HepG2 (cell line): ENCODE data around the gene LTA4H. TPM values are rescaled to one million over a fixed set of nuclear protein-coding genes. Genes with fewer than 3 reads are reported as not detected.

ENCODE experiments used
- BCL6 ChIP-seq: IDR thresholded peaks from 2 replicates; pipeline ENCODE4 v1.6.1; 2016; ENCODE audit warnings: missing genetic modification reagents, missing compliant biosample characterization
- BHLHE40 ChIP-seq: IDR thresholded peaks from 2 replicates; pipeline ENCODE4 v1.6.1; 2011; ENCODE audit warnings: low read length, improper control_type of control experiment
- FOXP1 ChIP-seq, 2 experiments: fragments of 450-650 bp in 1 of 2; IDR thresholded peaks; 2 replicates each; pipeline ENCODE4 v1.6.1; 2017 to 2018; ENCODE audit warnings: antibody characterized with exemption in 1 of 2
- HHEX ChIP-seq: IDR thresholded peaks from 2 replicates; pipeline ENCODE4 v1.6.1; 2016; ENCODE audit warnings: control low read depth
- KAT8 ChIP-seq: IDR thresholded peaks from 2 replicates; pipeline ENCODE4 v1.6.1; 2016; ENCODE audit warnings: missing genetic modification reagents, missing compliant biosample characterization
- KMT2B ChIP-seq: IDR thresholded peaks from 2 replicates; pipeline ENCODE4 v1.6.1; 2016; ENCODE audit warnings: missing genetic modification reagents, missing compliant biosample characterization
- MEF2D ChIP-seq: sonication (generic); formaldehyde crosslinking; IDR thresholded peaks from 2 replicates; pipeline ENCODE4 v1.5.1; 2020; ENCODE audit warnings: mild to moderate bottlenecking, missing genetic modification reagents
- MTA1 ChIP-seq: sonication (generic); formaldehyde crosslinking; IDR thresholded peaks from 2 replicates; pipeline ENCODE4 v1.4.0; 2020; ENCODE audit warnings: missing genetic modification reagents, mild to moderate bottlenecking, borderline replicate concordance
- NR2C2 ChIP-seq: sonication (generic); formaldehyde crosslinking; IDR thresholded peaks from 2 replicates; pipeline ENCODE4 v1.4.0; 2020; ENCODE audit warnings: missing genetic modification reagents, mild to moderate bottlenecking, moderate library complexity, borderline replicate concordance
- PHB2 ChIP-seq: fragments of 450-650 bp; IDR thresholded peaks from 2 replicates; pipeline ENCODE4 v1.6.1; 2018; ENCODE audit not compliant: partially characterized antibody
- SMAD3 ChIP-seq: sonication (generic); formaldehyde crosslinking; IDR thresholded peaks from 2 replicates; pipeline ENCODE4 v1.4.0; 2020; ENCODE audit warnings: missing genetic modification reagents
- SMARCE1 ChIP-seq: fragments of 450-650 bp; IDR thresholded peaks from 2 replicates; pipeline ENCODE4 v1.6.1; 2017; ENCODE audit warnings: borderline replicate concordance
- TBX3 ChIP-seq: fragments of 450-650 bp; IDR thresholded peaks from 2 replicates; pipeline ENCODE4 v1.6.1; 2017; ENCODE audit warnings: antibody characterized with exemption, mild to moderate bottlenecking, inconsistent platforms, borderline replicate concordance
- TMF1 ChIP-seq: sonication (generic); formaldehyde crosslinking; IDR thresholded peaks from 2 replicates; pipeline ENCODE4 v1.8.1; 2022; ENCODE audit warnings: low read depth, missing genetic modification reagents
- TOPORS ChIP-seq: sonication (generic); formaldehyde crosslinking; IDR thresholded peaks from 2 replicates; pipeline ENCODE4 v1.8.0; 2023; ENCODE audit warnings: mild to moderate bottlenecking, missing genetic modification reagents
- ZNF468 ChIP-seq: sonication (generic); formaldehyde crosslinking; IDR thresholded peaks from 2 replicates; pipeline ENCODE4 v1.8.0; 2022; ENCODE audit warnings: mild to moderate bottlenecking, moderate library complexity, missing genetic modification reagents
- ZNF652 ChIP-seq: IDR thresholded peaks from 2 replicates; pipeline ENCODE4 v1.6.1; 2016; ENCODE audit warnings: low read depth, borderline replicate concordance
- ZNF792 ChIP-seq: IDR thresholded peaks from 2 replicates; pipeline ENCODE4 v1.6.1; 2016
- ZNF850 ChIP-seq: sonication (generic); formaldehyde crosslinking; conservative IDR thresholded peaks from 2 replicates; pipeline ENCODE4 v1.9.0; 2021; ENCODE audit warnings: mild to moderate bottlenecking, missing genetic modification reagents
- ZSCAN29 ChIP-seq: sonication (generic); formaldehyde crosslinking; conservative IDR thresholded peaks from 2 replicates; pipeline ENCODE4 v1.4.0; 2020; ENCODE audit warnings: mild to moderate bottlenecking, missing genetic modification reagents
- polyA plus RNA-seq, 8 experiments: library from polyadenylated mRNA; depleted of rRNA in 3 of 8; stranded (reverse) in 7 of 8; unstranded in 1 of 8; fragments of >200 nt; fragmentation: Illumina TruSeq in 4 of 8; extraction: Trizol in 4 of 8; gene quantifications; 2 replicates each; pipeline versions ENCODE4 v1.2.1 to v1.2.3, GENCODE V29; 2011 to 2016; ENCODE audit warnings: low read depth in 4 of 8, missing spikeins in 1 of 8, mixed read lengths in 1 of 8; ENCODE audit not compliant: insufficient read depth in 1 of 8
- total RNA-seq, 5 experiments: library from RNA; depleted of rRNA; stranded (reverse); fragments of >200 nt; fragmentation: Illumina TruSeq; extraction: Trizol; gene quantifications; 2 replicates each; pipeline ENCODE4 v1.2.3, GENCODE V29; 2016; ENCODE audit warnings: low read depth in 1 of 5
- TF ChIP-seq, protein P1 (sequence below): IDR thresholded peaks from 2 replicates; pipeline ENCODE4 v1.6.1; 2012; ENCODE audit warnings: low read depth, low read length, improper control_type of control experiment
- TF ChIP-seq, protein P2 (sequence below): sonication (generic); formaldehyde crosslinking; IDR thresholded peaks from 2 replicates; pipeline ENCODE4 v1.8.1; 2023; ENCODE audit warnings: mild to moderate bottlenecking, moderate library complexity, missing genetic modification reagents
- TF ChIP-seq, protein P3 (sequence below), 2 experiments: sonication (generic) in 1 of 2; formaldehyde crosslinking in 1 of 2; IDR thresholded peaks; 2 replicates each; pipeline versions ENCODE4 v1.4.0 to v1.6.1; 2018 to 2020; ENCODE audit warnings: missing genetic modification reagents in 2 of 2, borderline replicate concordance in 1 of 2, low read depth in 1 of 2, mild to moderate bottlenecking in 1 of 2, missing biosample characterization in 1 of 2
- TF ChIP-seq, protein P4 (sequence below): IDR thresholded peaks from 2 replicates; pipeline ENCODE4 v1.6.1; 2016; ENCODE audit warnings: low read depth, control low read depth
- TF ChIP-seq, protein P5 (sequence below): sonication (generic); formaldehyde crosslinking; IDR thresholded peaks from 2 replicates; pipeline ENCODE4 v1.8.0; 2022; ENCODE audit warnings: mild to moderate bottlenecking, missing genetic modification reagents

LTA4H gene
- total and polyA plus RNA-seq, 2 of the 13 experiments (the other 11 are each of a cell fraction or from before 2014, with no cell fraction given) = 87.5 to 90.4 TPM

DNA sequence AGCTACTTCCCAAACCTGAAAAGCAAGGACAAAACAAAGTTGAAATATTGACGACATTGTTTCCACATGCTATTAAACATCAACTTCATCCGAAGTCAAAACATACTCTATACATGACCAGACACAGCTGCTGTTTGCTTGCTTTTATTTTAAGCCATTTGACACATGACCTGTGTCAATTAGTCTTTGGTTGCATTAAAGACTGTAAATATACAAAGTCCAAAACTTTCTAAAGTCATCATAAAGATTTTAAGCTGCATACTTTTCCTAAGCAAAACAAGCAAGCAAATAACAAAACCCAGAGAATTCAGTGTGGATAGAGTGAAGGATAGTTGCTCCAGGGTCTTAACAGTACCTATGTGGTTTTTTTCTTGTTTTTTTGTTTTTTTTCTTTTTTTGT lies 61.0 kb downstream of the LTA4H start (continued):
- TF ChIP-seq NR2C2 (CRISPR knock-in tag) = peak; percentile 60; the same call in 1 of the 2 replicates
- TF ChIP-seq, protein P1, sequence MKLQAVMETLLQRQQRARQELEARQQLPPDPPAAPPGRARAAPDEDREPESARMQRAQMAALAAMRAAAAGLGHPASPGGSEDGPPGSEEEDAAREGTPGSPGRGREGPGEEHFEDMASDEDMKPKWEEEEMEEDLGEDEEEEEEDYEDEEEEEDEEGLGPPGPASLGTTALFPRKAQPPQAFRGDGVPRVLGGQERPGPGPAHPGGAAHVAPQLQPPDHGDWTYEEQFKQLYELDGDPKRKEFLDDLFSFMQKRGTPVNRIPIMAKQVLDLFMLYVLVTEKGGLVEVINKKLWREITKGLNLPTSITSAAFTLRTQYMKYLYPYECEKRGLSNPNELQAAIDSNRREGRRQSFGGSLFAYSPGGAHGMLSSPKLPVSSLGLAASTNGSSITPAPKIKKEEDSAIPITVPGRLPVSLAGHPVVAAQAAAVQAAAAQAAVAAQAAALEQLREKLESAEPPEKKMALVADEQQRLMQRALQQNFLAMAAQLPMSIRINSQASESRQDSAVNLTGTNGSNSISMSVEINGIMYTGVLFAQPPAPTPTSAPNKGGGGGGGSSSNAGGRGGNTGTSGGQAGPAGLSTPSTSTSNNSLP = peak; percentile 87
- no peak for TF ChIP-seq TMF1 (CRISPR knock-in tag)
- no peak for TF ChIP-seq KMT2B (CRISPR knock-in tag)
- no peak for TF ChIP-seq ZNF850 (CRISPR knock-in tag)
- TF ChIP-seq SMARCE1 = peak; percentile 58; the same call in 1 of the 2 replicates
- TF ChIP-seq, protein P2, sequence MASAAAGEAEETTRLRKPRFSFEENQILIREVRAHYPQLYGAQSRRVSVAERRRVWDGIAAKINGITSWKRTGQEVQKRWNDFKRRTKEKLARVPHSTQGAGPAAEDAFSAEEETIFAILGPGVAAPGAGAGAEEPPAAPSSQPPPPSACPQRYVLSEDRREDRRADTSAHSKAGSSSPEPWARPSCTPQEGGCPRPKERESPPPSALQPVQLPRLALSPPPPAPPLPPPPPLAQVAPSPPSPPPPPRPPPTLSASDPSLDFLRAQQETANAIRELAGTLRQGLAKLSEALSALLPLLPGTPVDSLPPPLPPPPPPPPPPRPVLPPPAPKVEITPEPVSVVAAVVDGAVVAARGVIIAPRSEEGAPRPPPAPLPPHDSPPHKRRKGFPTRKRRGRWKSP (CRISPR knock-in tag) = no peak
- peak; percentile 89 for TF ChIP-seq SMAD3 (CRISPR knock-in tag)
- no peak for TF ChIP-seq ZNF468
- peak; percentile 37; the same call in 1 of the 2 replicates for TF ChIP-seq BHLHE40
- TF ChIP-seq MEF2D (CRISPR knock-in tag) = peak; percentile 99
- TF ChIP-seq TOPORS (CRISPR knock-in tag) = no peak
- TF ChIP-seq HHEX = peak; percentile 97
- peak; percentile 100 for TF ChIP-seq BCL6 (CRISPR knock-in tag)
- TF ChIP-seq, protein P3, sequence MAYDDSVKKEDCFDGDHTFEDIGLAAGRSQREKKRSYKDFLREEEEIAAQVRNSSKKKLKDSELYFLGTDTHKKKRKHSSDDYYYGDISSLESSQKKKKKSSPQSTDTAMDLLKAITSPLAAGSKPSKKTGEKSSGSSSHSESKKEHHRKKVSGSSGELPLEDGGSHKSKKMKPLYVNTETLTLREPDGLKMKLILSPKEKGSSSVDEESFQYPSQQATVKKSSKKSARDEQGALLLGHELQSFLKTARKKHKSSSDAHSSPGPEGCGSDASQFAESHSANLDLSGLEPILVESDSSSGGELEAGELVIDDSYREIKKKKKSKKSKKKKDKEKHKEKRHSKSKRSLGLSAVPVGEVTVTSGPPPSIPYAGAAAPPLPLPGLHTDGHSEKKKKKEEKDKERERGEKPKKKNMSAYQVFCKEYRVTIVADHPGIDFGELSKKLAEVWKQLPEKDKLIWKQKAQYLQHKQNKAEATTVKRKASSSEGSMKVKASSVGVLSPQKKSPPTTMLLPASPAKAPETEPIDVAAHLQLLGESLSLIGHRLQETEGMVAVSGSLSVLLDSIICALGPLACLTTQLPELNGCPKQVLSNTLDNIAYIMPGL (CRISPR knock-in tag; IDR thresholded peaks at IDR 0.05; ENCODE audit: borderline replicate concordance in 1 of 2, low read depth in 1 of 2) = peak in 1 of 2 experiments; percentile 41; a peak in 1 of 4 replicates
- TF ChIP-seq, protein P4, sequence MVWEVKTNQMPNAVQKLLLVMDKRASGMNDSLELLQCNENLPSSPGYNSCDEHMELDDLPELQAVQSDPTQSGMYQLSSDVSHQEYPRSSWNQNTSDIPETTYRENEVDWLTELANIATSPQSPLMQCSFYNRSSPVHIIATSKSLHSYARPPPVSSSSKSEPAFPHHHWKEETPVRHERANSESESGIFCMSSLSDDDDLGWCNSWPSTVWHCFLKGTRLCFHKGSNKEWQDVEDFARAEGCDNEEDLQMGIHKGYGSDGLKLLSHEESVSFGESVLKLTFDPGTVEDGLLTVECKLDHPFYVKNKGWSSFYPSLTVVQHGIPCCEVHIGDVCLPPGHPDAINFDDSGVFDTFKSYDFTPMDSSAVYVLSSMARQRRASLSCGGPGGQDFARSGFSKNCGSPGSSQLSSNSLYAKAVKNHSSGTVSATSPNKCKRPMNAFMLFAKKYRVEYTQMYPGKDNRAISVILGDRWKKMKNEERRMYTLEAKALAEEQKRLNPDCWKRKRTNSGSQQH (CRISPR knock-in tag) = peak; percentile 42; the same call in 1 of the 2 replicates
- TF ChIP-seq, protein P5, sequence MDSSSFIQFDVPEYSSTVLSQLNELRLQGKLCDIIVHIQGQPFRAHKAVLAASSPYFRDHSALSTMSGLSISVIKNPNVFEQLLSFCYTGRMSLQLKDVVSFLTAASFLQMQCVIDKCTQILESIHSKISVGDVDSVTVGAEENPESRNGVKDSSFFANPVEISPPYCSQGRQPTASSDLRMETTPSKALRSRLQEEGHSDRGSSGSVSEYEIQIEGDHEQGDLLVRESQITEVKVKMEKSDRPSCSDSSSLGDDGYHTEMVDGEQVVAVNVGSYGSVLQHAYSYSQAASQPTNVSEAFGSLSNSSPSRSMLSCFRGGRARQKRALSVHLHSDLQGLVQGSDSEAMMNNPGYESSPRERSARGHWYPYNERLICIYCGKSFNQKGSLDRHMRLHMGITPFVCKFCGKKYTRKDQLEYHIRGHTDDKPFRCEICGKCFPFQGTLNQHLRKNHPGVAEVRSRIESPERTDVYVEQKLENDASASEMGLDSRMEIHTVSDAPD = no peak
- TF ChIP-seq ZNF792 = peak; percentile 63; the same call in 1 of the 2 replicates
- TF ChIP-seq KAT8 = peak; percentile 69
- TF ChIP-seq PHB2 = no peak
- TF ChIP-seq TBX3 = peak; percentile 96
- TF ChIP-seq ZSCAN29 (CRISPR knock-in tag) = no peak
- TF ChIP-seq ZNF652 (CRISPR knock-in tag) = peak; percentile 68; the same call in 1 of the 2 replicates
- no peak for TF ChIP-seq MTA1 (CRISPR knock-in tag)
- TF ChIP-seq FOXP1 (IDR thresholded peaks at IDR 0.05) = no peak
- peak; percentile 99 for TF ChIP-seq FOXP1 (CRISPR knock-in tag; IDR thresholded peaks at IDR 0.05)
